Measurements from ENCODE around the gene KRTAP13-2.

DNA sequence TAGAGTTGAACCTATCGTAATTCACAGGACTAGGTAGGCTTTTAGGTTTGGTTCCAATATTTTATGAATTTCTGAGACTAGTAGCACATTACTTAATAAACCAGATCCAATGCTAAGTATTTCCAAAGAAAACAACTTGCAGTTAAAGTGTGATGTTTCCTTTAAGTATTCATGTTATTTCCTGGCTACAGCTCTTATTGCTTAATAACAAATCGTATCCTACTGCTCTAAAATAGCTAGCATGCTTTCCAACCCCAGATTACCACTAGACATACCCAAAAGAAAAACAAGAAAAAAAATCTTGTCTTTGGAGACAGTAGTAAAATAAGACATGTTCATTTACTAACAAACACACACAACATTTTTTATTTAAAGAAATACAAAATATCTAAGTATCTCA is 35.5 kb downstream of the KRTAP13-2 start:
- no peak for TF ChIP-seq POLR2AphosphoS5 (IDR thresholded peaks at IDR 0.05)
- TF ChIP-seq POLR2A (IDR thresholded peaks at IDR 0.05): no peak
- no peak for TF ChIP-seq CTCF (IDR thresholded peaks at IDR 0.05)
- TF ChIP-seq EP300 (IDR thresholded peaks at IDR 0.05): no peak
